ENCODE data around the gene CORIN.

The CORIN gene

GRCh38 chr4:47863486-47863885, 25.6 kb upstream of the CORIN start:
- no peak overlapping the region for H3K4me3 ChIP-seq (ENCODE audit: low read length)
- H3K4me1 ChIP-seq (ENCODE audit: control insufficient read depth, low read length): peaks cover under 1% of the 10 kb centered on the region; the same call in 1 of the 2 replicates
- TF ChIP-seq CTCF (IDR thresholded peaks at IDR 0.05; ENCODE audit: low read depth, low read length, poor library complexity, severe bottlenecking) (no peak), EZH2phosphoT487 (IDR thresholded peaks at IDR 0.05; ENCODE audit: borderline replicate concordance, low read length) (no peak)
- no peaks in the 10 kb centered on the region for H3F3A ChIP-seq (ENCODE audit: control insufficient read depth, insufficient read depth)
- no peaks in the 10 kb centered on the region for H4K20me1 ChIP-seq (ENCODE audit: control insufficient read depth, insufficient read depth, low read depth, low read length)
- no peak overlapping the region for H3K4me2 ChIP-seq (ENCODE audit: low read length)
- no peaks in the 10 kb centered on the region for H3K9me3 ChIP-seq (ENCODE audit: control insufficient read depth, insufficient read depth, low read length)
- H3K27ac ChIP-seq (ENCODE audit: low read depth, low read length): no peak overlapping the region
- H3K9me2 ChIP-seq (replicated peaks; ENCODE audit: control insufficient read depth, low read length): no peaks in the 10 kb centered on the region
- H3K27me3 ChIP-seq (ENCODE audit: control insufficient read depth, low read length): no peaks in the 10 kb centered on the region
- peaks cover 29% of the 10 kb centered on the region for H3K36me3 ChIP-seq (ENCODE audit: control insufficient read depth, low read length)
- no peaks in the 10 kb centered on the region for H3K79me2 ChIP-seq (ENCODE audit: control insufficient read depth, low read length)

- Histone ChIP-seq H3F3A (ENCODE audit: control insufficient read depth, insufficient read depth) (no peaks in the 10 kb centered on the region), H3K9me3 (ENCODE audit: control insufficient read depth, insufficient read depth, low read length) (no peaks in the 10 kb centered on the region), H3K36me3 (ENCODE audit: control insufficient read depth, low read length) (peaks cover 28% of the 10 kb centered on the region), H3K4me1 (ENCODE audit: control insufficient read depth, low read length) (peaks cover 6% of the 10 kb centered on the region; the same call in 1 of the 2 replicates), H3K79me2 (ENCODE audit: control insufficient read depth, low read length) (no peaks in the 10 kb centered on the region), H3K9me2 (replicated peaks; ENCODE audit: control insufficient read depth, low read length) (no peaks in the 10 kb centered on the region), H3K4me3 (ENCODE audit: low read length) (no peak overlapping the region), H4K20me1 (ENCODE audit: control insufficient read depth, insufficient read depth, low read depth, low read length) (no peaks in the 10 kb centered on the region), H3K27me3 (ENCODE audit: control insufficient read depth, low read length) (no peaks in the 10 kb centered on the region), H3K4me2 (ENCODE audit: low read length) (no peak overlapping the region), H3K27ac (ENCODE audit: low read depth, low read length) (no peak overlapping the region)
- TF ChIP-seq EZH2phosphoT487 (IDR thresholded peaks at IDR 0.05; ENCODE audit: borderline replicate concordance, low read length) (no peak), CTCF (IDR thresholded peaks at IDR 0.05; ENCODE audit: low read depth, low read length, poor library complexity, severe bottlenecking) (no peak)
Measured at GRCh38 chr4:47862297-47862696, 24.4 kb upstream of the CORIN start.

- no peaks in the 10 kb centered on the region for H3F3A ChIP-seq (ENCODE audit: control insufficient read depth, insufficient read depth)
- H3K27me3 ChIP-seq (ENCODE audit: control insufficient read depth, low read length): no peaks in the 10 kb centered on the region
- TF ChIP-seq EZH2phosphoT487 (IDR thresholded peaks at IDR 0.05; ENCODE audit: borderline replicate concordance, low read length) (no peak), CTCF (IDR thresholded peaks at IDR 0.05; ENCODE audit: low read depth, low read length, poor library complexity, severe bottlenecking) (no peak)
- no peak overlapping the region for H3K4me3 ChIP-seq (ENCODE audit: low read length)
- peaks cover 6% of the 10 kb centered on the region; the same call in 1 of the 2 replicates for H3K4me1 ChIP-seq (ENCODE audit: control insufficient read depth, low read length)
- H4K20me1 ChIP-seq (ENCODE audit: control insufficient read depth, insufficient read depth, low read depth, low read length): no peaks in the 10 kb centered on the region
- peaks cover 24% of the 10 kb centered on the region for H3K36me3 ChIP-seq (ENCODE audit: control insufficient read depth, low read length)
- no peaks in the 10 kb centered on the region for H3K9me2 ChIP-seq (replicated peaks; ENCODE audit: control insufficient read depth, low read length)
- H3K4me2 ChIP-seq (ENCODE audit: low read length): no peak overlapping the region
- H3K27ac ChIP-seq (ENCODE audit: low read depth, low read length): no peak overlapping the region
- H3K9me3 ChIP-seq (ENCODE audit: control insufficient read depth, insufficient read depth, low read length): no peaks in the 10 kb centered on the region
- H3K79me2 ChIP-seq (ENCODE audit: control insufficient read depth, low read length): no peaks in the 10 kb centered on the region
Measured at GRCh38 chr4:47860305-47860704, 22.4 kb upstream of the CORIN start.
